Measurements from ENCODE around the gene NEU1. TPM values are rescaled to one million over a fixed set of nuclear protein-coding genes. Genes with fewer than 3 reads are reported as not detected.
A peak's percentile ranks its signal among the peaks of the same experiment; 100 is the strongest.

NEU1 gene
- total and polyA plus RNA-seq, 4 donors: 53.2 to 82.5 (median 70.5) TPM

GRCh38 chr6:31861919-31862343 lies 690 bp downstream of the NEU1 start:
- ATAC-seq (ENCODE audit: insufficient read depth, low FRiP score): no peak
- peak overlapping the region in 1 of 2 donors; percentile 86 for H3K27ac ChIP-seq (ENCODE audit: low read depth in 1 of 2, low read length in 1 of 2)
- H3K36me3 ChIP-seq (ENCODE audit: control insufficient read depth in 4 of 4, insufficient read depth in 4 of 4, low read length in 4 of 4): peaks cover 6 to 31% (median 11%) of the 10 kb centered on the region in 4 donors
- no peaks in the 10 kb centered on the region for H3K9me3 ChIP-seq (ENCODE audit: control insufficient read depth in 4 of 4, insufficient read depth in 3 of 4, low read length in 3 of 4)
- peak overlapping the region; percentile 52 to 84 for H3K9ac ChIP-seq (ENCODE audit: insufficient read depth in 1 of 2, low read length in 2 of 2)
- no peak for DNase-seq
- peak overlapping the region; percentile 69 for H3K4me3 ChIP-seq
- 46 to 52% methylated on average over 17 of the region's 17 CpGs for WGBS, 2 donors
- no peaks in the 10 kb centered on the region for H3K27me3 ChIP-seq (ENCODE audit: control insufficient read depth in 3 of 3, insufficient read depth in 3 of 3, low read length in 2 of 3)
- no peak for TF ChIP-seq CTCF (IDR thresholded peaks at IDR 0.05; ENCODE audit: control extremely low read depth, extremely low read depth)
- H3K4me1 ChIP-seq (ENCODE audit: control insufficient read depth in 5 of 5, insufficient read depth in 5 of 5, low read length in 5 of 5): peaks cover 0 to 17% (median 5%) of the 10 kb centered on the region in 5 donors

GRCh38 chr6:31861150-31861549 lies 1.5 kb downstream of the NEU1 start:
- H3K4me1 ChIP-seq (ENCODE audit: control insufficient read depth in 5 of 5, insufficient read depth in 5 of 5, low read length in 5 of 5): peaks cover 0 to 17% (median 5%) of the 10 kb centered on the region in 5 donors
- ATAC-seq (ENCODE audit: insufficient read depth, low FRiP score): no peak
- WGBS, 2 donors: 93% methylated on average over 7 of the region's 7 CpGs
- H3K9ac ChIP-seq (ENCODE audit: insufficient read depth in 1 of 2, low read length in 2 of 2): no peak overlapping the region
- no peaks in the 10 kb centered on the region for H3K27me3 ChIP-seq (ENCODE audit: control insufficient read depth in 3 of 3, insufficient read depth in 3 of 3, low read length in 2 of 3)
- no peak overlapping the region for H3K27ac ChIP-seq (ENCODE audit: low read depth in 1 of 2, low read length in 1 of 2)
- H3K36me3 ChIP-seq (ENCODE audit: control insufficient read depth in 4 of 4, insufficient read depth in 4 of 4, low read length in 4 of 4): peaks cover 6 to 31% (median 11%) of the 10 kb centered on the region in 4 donors
- TF ChIP-seq CTCF (IDR thresholded peaks at IDR 0.05; ENCODE audit: control extremely low read depth, extremely low read depth): no peak
- no peak for DNase-seq
- no peak overlapping the region for H3K4me3 ChIP-seq
- H3K9me3 ChIP-seq (ENCODE audit: control insufficient read depth in 4 of 4, insufficient read depth in 3 of 4, low read length in 3 of 4): no peaks in the 10 kb centered on the region

GRCh38 chr6:31860349-31860748 lies 2.3 kb downstream of the NEU1 start:
- H3K9ac ChIP-seq (ENCODE audit: insufficient read depth in 1 of 2, low read length in 2 of 2): no peak overlapping the region
- H3K36me3 ChIP-seq (ENCODE audit: control insufficient read depth in 4 of 4, insufficient read depth in 4 of 4, low read length in 4 of 4): peaks cover 6 to 31% (median 11%) of the 10 kb centered on the region in 4 donors
- peaks cover 0 to 17% (median 5%) of the 10 kb centered on the region in 5 donors for H3K4me1 ChIP-seq (ENCODE audit: control insufficient read depth in 5 of 5, insufficient read depth in 5 of 5, low read length in 5 of 5)
- no peak overlapping the region for H3K4me3 ChIP-seq
- ATAC-seq (ENCODE audit: insufficient read depth, low FRiP score): no peak
- no peak for DNase-seq
- no peak for TF ChIP-seq CTCF (IDR thresholded peaks at IDR 0.05; ENCODE audit: control extremely low read depth, extremely low read depth)
- no peaks in the 10 kb centered on the region for H3K9me3 ChIP-seq (ENCODE audit: control insufficient read depth in 4 of 4, insufficient read depth in 3 of 4, low read length in 3 of 4)
- H3K27ac ChIP-seq (ENCODE audit: low read depth in 1 of 2, low read length in 1 of 2): no peak overlapping the region
- H3K27me3 ChIP-seq (ENCODE audit: control insufficient read depth in 3 of 3, insufficient read depth in 3 of 3, low read length in 2 of 3): no peaks in the 10 kb centered on the region
- 96 to 98% methylated on average over 13 of the region's 13 CpGs for WGBS, 2 donors

- H3K27ac ChIP-seq (ENCODE audit: low read depth in 1 of 2, low read length in 1 of 2): no peak overlapping the region
- H3K9ac ChIP-seq (ENCODE audit: insufficient read depth in 1 of 2, low read length in 2 of 2): no peak overlapping the region
- peaks cover 6 to 31% (median 11%) of the 10 kb centered on the region in 4 donors for H3K36me3 ChIP-seq (ENCODE audit: control insufficient read depth in 4 of 4, insufficient read depth in 4 of 4, low read length in 4 of 4)
- H3K4me1 ChIP-seq (ENCODE audit: control insufficient read depth in 5 of 5, insufficient read depth in 5 of 5, low read length in 5 of 5): peaks cover 0 to 17% (median 5%) of the 10 kb centered on the region in 5 donors
- TF ChIP-seq CTCF (IDR thresholded peaks at IDR 0.05; ENCODE audit: control extremely low read depth, extremely low read depth): no peak
- 91 to 94% methylated on average over 11 of the region's 11 CpGs for WGBS, 2 donors
- H3K4me3 ChIP-seq: no peak overlapping the region
- H3K9me3 ChIP-seq (ENCODE audit: control insufficient read depth in 4 of 4, insufficient read depth in 3 of 4, low read length in 3 of 4): no peaks in the 10 kb centered on the region
- no peak for ATAC-seq (ENCODE audit: insufficient read depth, low FRiP score)
- no peak for DNase-seq
- H3K27me3 ChIP-seq (ENCODE audit: control insufficient read depth in 3 of 3, insufficient read depth in 3 of 3, low read length in 2 of 3): no peaks in the 10 kb centered on the region
Measured at GRCh38 chr6:31859923-31860322, 2.7 kb downstream of the NEU1 start.
